Measurements from ENCODE around the gene HIVEP2. TPM values are rescaled to one million over a fixed set of nuclear protein-coding genes. Genes with fewer than 3 reads are reported as not detected.
A peak's percentile ranks its signal among the peaks of the same experiment; 100 is the strongest.

Gene HIVEP2
- polyA plus RNA-seq, 1 donor from 2014 or later, result 5.9 TPM

DNA sequence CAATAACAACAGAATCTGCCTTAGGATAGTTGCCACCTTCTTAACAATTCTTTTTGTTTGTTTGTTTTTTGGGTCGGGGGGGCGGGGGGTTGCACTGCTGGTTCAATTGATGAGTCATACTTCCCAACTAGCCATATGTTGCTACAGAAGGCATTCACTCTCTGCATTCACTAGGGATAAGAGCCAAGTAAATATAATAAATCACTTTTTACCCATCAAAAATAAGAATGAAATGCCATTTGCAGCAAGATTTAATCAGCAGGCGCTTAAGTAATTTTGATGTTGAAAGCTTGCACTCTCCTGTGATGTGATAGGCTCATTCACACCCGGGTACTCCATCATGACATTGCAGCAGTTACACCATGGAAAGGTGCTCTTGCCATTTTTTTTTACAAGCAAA is 209.8 kb downstream of the HIVEP2 start:
- Mint-ChIP-seq H3K36me3 (peaks cover 2% of the 10 kb centered on the region), H3K4me3 (no peak overlapping the region), H3K4me1 (peaks cover 0 to 4% (median 2%) of the 10 kb centered on the region in 3 donors), H3K9me3 (peaks cover 0 to 6% (median 2%) of the 10 kb centered on the region in 3 donors), H3K27ac (no peak overlapping the region), H3K27me3 (no peaks in the 10 kb centered on the region)

DNA sequence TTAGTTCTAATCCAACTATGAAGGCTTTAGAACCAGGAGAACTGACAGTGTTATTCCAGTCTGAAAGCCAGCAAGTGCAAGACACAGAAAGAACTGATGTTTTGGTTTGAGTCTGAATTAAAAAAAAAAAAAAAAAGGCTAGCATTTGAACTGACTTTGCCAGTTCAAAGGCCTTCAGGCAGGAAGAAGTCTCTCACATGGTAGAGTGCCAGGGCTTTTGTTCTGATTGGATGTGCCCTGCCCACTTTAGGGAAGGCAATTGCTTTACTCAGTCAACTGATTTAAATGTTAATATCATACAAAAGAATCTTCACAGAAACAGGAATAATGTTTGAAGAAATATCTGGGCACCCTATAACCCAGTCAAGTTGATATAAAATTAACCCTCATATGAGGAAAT is 212.2 kb downstream of the HIVEP2 start:
- Mint-ChIP-seq H3K36me3 (peaks cover 2% of the 10 kb centered on the region), H3K4me3 (no peak overlapping the region), H3K27ac (no peak overlapping the region), H3K9me3 (peaks cover 0 to 2% (median 0%) of the 10 kb centered on the region in 3 donors), H3K27me3 (peaks cover 3% of the 10 kb centered on the region), H3K4me1 (peaks cover 4 to 11% (median 7%) of the 10 kb centered on the region in 3 donors)

DNA sequence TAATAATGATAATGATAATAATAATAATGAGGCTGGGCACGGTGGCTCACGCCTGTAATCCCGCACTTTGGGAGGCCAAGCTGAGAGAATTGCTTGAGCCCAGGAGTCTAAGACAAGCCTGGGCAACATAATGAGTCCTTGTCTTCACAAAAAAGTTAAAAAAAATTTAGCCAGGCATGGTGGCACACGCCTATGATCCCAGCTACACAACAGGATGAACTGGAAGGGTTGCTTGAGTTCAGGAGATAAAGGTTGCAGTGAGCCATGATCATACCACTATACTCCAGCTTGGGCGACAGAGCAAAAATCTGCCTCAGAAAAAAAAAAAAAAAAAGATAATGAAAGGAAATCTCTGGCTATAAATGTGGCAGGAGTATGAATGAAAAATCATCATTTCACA is 213.4 kb downstream of the HIVEP2 start:
- Mint-ChIP-seq H3K9me3 (peaks cover 0 to 2% (median 0%) of the 10 kb centered on the region in 3 donors), H3K4me3 (no peak overlapping the region), H3K27ac (no peak overlapping the region), H3K4me1 (peaks cover 4 to 11% (median 7%) of the 10 kb centered on the region in 3 donors), H3K27me3 (peaks cover 3% of the 10 kb centered on the region), H3K36me3 (peaks cover 2% of the 10 kb centered on the region)

DNA sequence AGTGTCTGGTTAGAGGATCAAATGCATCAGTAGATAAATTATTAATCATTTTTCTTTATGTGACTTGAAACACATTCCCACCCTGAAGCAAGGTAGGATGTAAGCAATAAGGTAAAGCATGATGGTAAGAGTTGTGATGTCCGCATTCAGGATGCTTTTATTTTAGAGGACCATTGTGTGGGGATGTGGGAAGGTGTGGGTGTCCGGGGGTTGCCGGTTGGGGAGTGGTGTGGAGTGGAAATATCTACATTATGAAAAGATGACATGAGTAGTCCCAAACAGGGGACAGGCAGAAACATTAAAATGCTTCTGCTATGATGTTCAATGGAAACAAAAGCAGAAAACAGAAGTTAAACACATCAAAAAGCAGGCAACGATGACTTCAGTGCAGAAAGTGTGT is 215.4 kb downstream of the HIVEP2 start:
- peaks cover 3% of the 10 kb centered on the region for H3K27me3 Mint-ChIP-seq
- H3K4me1 Mint-ChIP-seq, result peaks cover 4 to 11% (median 11%) of the 10 kb centered on the region in 3 donors
- H3K27ac Mint-ChIP-seq, result no peak overlapping the region
- peaks cover 0 to 2% (median 0%) of the 10 kb centered on the region in 3 donors for H3K9me3 Mint-ChIP-seq
- H3K36me3 Mint-ChIP-seq, result peaks cover 2% of the 10 kb centered on the region
- H3K4me3 Mint-ChIP-seq, result no peak overlapping the region

DNA sequence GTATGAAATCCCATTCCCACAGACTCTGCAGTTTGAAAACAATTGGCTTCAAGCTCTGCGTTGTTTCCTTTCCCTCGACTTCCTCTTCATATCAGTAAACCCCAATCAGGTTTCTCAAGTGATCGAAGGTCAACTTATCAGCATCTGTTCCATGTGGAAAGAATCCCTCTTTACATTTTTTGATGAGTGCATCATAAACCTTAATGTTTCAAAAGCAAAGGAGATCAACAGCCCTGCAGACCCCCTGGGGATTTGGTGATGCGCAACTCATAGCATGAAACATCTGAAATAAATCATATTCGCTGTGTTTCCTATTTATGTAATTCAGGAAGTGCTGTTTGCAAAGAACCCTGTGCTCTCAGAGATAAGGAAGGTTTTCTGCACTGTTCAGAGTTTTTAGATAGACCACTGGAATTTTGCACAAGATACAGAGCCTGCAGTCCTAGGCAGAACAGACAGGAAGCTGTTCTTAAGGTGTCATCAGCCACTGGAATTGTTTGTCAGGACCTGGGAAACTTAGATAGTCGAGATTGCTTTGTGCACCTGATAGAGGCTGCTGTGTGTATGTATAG is 216.0 kb downstream of the HIVEP2 start:
- H3K4me3 Mint-ChIP-seq, result peak overlapping the region; percentile 5 to 87 (median 74)
- peaks cover 3% of the 10 kb centered on the region for H3K27me3 Mint-ChIP-seq
- peaks cover 2% of the 10 kb centered on the region for H3K36me3 Mint-ChIP-seq
- peaks cover 0 to 2% (median 0%) of the 10 kb centered on the region in 3 donors for H3K9me3 Mint-ChIP-seq
- H3K27ac Mint-ChIP-seq, result no peak overlapping the region
- H3K4me1 Mint-ChIP-seq, result peaks cover 4 to 11% (median 11%) of the 10 kb centered on the region in 3 donors

DNA sequence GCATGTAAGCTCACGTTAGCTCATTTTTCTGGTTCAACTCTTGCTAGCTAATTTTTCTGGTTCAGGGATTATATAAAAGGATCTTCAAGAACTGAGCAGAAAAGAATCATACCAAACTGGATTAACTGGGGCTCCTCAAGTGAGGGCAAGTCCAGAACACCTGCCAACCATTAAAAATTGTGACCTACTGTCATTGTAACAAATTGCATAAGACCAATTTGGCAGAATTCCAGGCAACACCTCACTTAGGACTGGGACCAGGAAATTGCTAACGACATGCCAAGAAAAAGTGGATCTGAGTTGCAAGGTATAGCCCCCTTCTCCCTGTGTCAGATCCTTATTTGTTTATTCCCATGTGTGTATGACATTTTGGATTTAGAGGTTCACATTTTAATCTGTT is 216.6 kb downstream of the HIVEP2 start:
- no peak overlapping the region for H3K27ac Mint-ChIP-seq
- H3K36me3 Mint-ChIP-seq, result peaks cover under 1% of the 10 kb centered on the region
- peaks cover 3% of the 10 kb centered on the region for H3K27me3 Mint-ChIP-seq
- H3K4me3 Mint-ChIP-seq, result no peak overlapping the region
- H3K9me3 Mint-ChIP-seq, result peaks cover 0 to under 1% (median 0%) of the 10 kb centered on the region in 3 donors
- H3K4me1 Mint-ChIP-seq, result peaks cover 2 to 11% (median 11%) of the 10 kb centered on the region in 3 donors

DNA sequence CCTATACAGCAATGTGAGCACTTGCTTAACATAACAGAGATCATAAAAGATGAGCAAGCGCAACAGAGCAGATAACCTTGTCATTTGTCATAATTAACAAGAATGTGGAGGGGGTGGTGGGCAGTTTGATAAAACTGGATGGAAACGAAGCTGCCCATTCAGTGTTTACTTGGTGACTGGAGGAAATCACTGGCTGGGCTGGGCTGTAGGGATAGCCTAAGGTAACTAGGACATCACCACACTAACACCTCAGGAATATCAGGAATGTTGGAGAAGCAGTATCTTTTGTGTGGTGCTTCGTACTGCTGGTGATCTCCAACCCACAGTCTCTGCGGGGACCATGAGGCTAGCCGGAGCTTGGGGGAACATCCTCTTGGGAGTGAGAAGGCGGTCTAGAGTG is 218.4 kb downstream of the HIVEP2 start:
- no peaks in the 10 kb centered on the region for H3K9me3 Mint-ChIP-seq
- H3K4me1 Mint-ChIP-seq, result peaks cover 2 to 18% (median 14%) of the 10 kb centered on the region in 3 donors
- no peaks in the 10 kb centered on the region for H3K36me3 Mint-ChIP-seq
- peaks cover 3% of the 10 kb centered on the region for H3K27me3 Mint-ChIP-seq
- H3K4me3 Mint-ChIP-seq, result peak overlapping the region in 1 of 4 donors; percentile 65
- no peak overlapping the region for H3K27ac Mint-ChIP-seq

DNA sequence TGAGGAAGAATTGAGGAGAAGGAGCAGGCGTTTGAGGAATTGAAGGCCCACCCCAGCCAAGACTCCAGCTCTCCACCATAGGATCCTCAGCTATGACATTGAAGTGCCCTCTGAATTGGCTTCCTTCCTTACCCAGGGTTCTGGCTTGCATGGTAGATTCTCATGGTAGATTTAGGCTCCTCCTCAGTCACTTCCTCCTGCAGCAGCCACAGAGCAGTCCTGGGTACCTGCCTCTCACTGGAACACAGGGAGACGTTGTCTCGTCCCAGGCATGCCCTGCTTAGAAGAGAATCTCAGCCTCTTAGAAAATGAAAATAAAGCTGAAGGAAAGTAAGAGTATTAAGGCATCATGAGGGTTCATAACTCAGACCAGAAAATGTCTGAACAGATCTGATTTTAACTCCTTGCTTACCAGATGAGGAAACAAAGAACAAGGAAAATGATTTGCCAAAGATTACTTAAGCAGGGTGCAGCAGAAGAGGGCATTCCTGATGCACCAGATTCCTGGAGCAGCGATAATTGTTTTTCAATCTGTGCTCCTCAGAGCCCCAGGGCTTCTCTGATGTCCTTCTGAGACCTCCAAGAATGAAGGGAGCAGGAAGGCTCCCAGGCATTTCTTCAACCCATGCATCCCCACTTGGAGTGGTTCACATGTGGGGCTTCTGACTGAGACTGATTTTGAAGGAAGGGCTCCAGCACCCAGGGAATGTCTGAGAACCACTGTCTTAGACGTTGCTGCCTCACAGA is 219.8 kb downstream of the HIVEP2 start:
- peaks cover 6 to 26% (median 18%) of the 10 kb centered on the region in 3 donors for H3K4me1 Mint-ChIP-seq
- H3K4me3 Mint-ChIP-seq, result no peak overlapping the region
- peaks cover 3% of the 10 kb centered on the region for H3K27me3 Mint-ChIP-seq
- H3K9me3 Mint-ChIP-seq, result no peaks in the 10 kb centered on the region
- H3K27ac Mint-ChIP-seq, result no peak overlapping the region
- H3K36me3 Mint-ChIP-seq, result no peaks in the 10 kb centered on the region

DNA sequence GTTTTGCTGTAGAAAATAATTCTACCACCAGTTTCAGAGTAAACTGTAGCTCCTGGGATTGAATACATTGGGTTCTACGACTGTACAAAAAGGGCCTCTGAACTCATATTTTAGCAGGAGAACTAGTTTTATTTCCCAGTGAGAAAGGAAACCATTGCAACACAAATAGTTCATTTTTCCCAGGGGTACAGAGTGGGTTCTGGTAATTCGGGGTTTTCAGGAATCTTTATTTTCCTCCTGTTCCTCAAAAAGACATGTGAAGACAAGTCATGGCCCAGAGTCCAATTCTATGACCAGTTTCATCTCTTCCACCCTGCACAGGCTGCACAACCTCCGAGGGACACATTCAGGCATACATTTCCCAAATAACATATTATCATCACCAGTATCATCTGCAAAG is 222.1 kb downstream of the HIVEP2 start:
- peaks cover 4 to 19% (median 11%) of the 10 kb centered on the region in 3 donors for H3K4me1 Mint-ChIP-seq
- H3K27ac Mint-ChIP-seq, result no peak overlapping the region
- peaks cover 4 to 10% (median 5%) of the 10 kb centered on the region in 3 donors for H3K9me3 Mint-ChIP-seq
- peaks cover 6% of the 10 kb centered on the region for H3K36me3 Mint-ChIP-seq
- no peak overlapping the region for H3K4me3 Mint-ChIP-seq
- H3K27me3 Mint-ChIP-seq, result no peaks in the 10 kb centered on the region

DNA sequence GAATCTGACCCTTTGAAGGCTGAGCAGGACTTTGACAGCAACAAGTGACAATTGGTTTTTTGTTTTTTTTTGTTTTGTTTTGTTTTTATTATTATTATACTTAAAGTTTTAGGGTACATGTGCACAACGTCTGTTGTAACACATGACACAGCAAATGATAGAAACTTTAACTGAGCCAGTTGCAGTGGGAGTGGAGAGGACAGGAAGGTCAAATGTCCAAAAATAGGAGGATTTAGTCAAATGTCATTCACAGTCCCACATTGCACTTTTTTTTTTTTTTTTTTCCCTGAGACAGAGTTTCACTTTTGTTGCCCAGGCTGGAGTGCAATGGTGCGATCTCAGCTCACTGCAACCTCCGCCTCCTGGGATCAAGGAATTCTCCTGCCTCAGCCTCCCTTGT is 223.0 kb downstream of the HIVEP2 start:
- peaks cover 6% of the 10 kb centered on the region for H3K36me3 Mint-ChIP-seq
- no peak overlapping the region for H3K27ac Mint-ChIP-seq
- H3K4me3 Mint-ChIP-seq, result no peak overlapping the region
- H3K4me1 Mint-ChIP-seq, result peaks cover 4 to 20% (median 11%) of the 10 kb centered on the region in 3 donors
- peaks cover 4 to 10% (median 5%) of the 10 kb centered on the region in 3 donors for H3K9me3 Mint-ChIP-seq
- no peaks in the 10 kb centered on the region for H3K27me3 Mint-ChIP-seq

DNA sequence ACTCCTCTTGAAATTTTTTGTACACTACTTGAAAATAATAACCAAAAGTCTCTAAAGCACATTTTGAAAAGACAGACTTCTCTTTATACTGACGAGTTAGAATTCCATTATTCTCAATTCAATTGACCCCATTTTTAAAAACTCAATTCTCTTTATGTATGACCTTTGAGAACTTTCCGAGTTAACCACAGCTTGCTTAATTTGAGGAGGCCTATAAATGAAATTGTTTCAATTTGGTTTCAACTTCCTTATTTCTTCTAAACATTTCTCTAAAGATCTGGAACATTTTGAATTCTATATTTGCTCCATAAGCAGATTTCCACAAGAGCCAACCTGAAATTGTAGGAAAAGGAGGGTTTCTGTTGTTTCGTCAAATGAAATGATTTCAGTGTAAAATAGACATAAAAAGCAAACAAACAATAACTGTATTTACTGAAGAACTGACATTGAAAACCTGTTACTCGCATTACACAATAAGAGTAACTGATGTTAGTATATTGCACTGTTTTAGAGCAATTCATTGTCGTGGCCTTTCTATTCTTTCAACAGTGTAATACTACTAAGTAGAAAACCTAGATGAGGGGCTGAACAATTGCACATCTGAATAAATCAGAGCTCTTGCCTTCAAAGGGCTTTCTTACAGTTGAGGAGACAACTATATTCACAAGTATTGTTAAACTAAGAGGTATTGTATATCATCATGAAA is 223.6 kb downstream of the HIVEP2 start:
- Mint-ChIP-seq H3K9me3 (peaks cover 4 to 10% (median 5%) of the 10 kb centered on the region in 3 donors), H3K4me3 (peak overlapping the region in 1 of 4 donors; percentile 35), H3K27ac (no peak overlapping the region), H3K4me1 (peaks cover 4 to 24% (median 15%) of the 10 kb centered on the region in 3 donors), H3K36me3 (peaks cover 6% of the 10 kb centered on the region), H3K27me3 (no peaks in the 10 kb centered on the region)

DNA sequence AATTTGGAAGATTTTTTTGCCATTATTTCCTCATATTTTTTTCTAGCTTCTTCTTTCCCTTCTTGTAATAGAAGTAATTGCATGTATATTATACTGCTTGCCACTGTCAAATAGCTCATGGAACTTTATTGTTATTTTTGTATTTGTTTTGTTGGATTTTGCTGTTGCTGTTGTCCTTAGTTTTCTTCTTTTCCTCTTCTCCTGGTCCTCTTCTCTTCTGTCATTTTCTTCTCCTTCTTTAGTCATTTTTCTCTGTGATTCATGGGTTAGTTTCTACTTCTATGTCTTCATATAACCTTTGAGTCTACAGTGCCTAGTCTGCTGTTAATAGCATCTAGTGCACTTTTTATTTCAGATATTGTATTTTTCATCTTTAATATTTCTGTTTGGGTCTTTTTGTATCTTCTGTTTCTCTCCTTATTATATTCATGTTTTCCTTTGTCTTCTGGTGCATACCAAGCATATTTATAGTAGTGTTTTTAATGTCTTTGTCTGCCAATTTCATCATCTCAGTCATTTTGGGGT is 226.2 kb downstream of the HIVEP2 start:
- H3K36me3 Mint-ChIP-seq, result peaks cover 6% of the 10 kb centered on the region
- H3K4me1 Mint-ChIP-seq, result peaks cover 15 to 31% (median 23%) of the 10 kb centered on the region in 3 donors
- peak overlapping the region in 1 of 4 donors; percentile 13 for H3K4me3 Mint-ChIP-seq
- H3K27ac Mint-ChIP-seq, result no peak overlapping the region
- peaks cover 4 to 10% (median 5%) of the 10 kb centered on the region in 3 donors for H3K9me3 Mint-ChIP-seq
- H3K27me3 Mint-ChIP-seq, result peaks cover 2% of the 10 kb centered on the region

DNA sequence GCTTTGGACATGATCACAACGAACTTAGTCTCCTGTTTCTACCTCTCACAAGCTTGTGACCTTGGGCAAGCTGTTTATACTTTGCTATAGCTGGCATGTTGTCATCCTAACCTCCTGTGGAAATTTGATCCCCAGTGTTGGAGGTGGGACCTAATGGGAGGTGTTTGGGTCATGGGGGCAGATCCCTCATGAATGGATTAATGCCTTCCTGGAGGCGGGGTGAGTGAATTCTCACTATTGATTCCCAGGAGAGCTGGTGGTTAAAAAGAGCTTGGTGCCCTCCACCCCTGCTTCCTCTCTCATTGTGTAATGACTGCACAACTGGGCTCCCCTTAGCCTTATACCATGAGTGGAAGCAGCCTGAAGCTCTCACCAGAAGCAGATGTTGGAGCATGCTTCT is 228.9 kb downstream of the HIVEP2 start:
- H3K27ac Mint-ChIP-seq, result no peak overlapping the region
- H3K4me1 Mint-ChIP-seq, result peaks cover 12 to 19% (median 15%) of the 10 kb centered on the region in 3 donors
- peak overlapping the region in 2 of 4 donors; percentile 1 to 65 for H3K4me3 Mint-ChIP-seq

DNA sequence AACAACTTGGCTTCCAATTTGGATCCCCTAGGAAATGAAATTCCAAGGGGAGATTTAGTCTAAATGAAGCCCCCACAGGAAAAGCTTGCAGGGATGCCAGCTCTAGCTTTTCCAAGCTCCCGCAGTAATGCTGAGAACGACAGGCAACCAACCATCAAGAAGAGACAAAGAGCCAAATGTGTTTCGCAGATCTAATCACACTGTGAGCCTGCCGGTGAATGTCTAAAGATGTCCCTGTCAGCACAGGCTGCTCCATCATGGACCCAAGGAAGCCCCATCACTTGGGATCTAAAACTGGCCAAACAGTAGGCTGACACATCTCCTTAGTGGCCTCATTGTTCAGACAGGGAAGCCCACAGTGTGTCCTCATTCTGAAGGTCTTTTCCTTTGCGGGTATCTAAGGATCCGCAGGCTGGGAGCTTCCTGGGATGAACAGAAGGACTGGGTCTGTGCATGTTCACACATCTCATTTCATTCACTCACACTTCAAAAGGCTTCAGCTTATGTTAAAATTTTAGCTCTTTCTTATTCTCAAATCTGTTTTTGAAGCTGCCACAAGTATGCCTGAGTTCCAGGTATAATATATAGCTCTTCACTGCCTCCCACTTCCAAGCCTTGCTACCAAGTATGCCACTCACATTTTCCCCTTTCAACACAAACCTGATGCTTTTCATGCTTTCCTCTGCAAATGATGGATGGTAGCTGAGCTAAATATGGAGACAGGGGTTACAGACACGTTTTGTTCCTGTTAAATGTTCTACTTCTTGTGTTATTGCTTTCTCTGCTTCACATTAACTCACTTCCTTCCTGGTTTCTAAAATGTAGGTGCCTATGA is 229.8 kb downstream of the HIVEP2 start:
- Mint-ChIP-seq H3K4me1 (peaks cover 11 to 16% (median 12%) of the 10 kb centered on the region in 3 donors), H3K4me3 (peak overlapping the region in 3 of 4 donors; percentile 13 to 65 (median 56)), H3K36me3 (peaks cover 6% of the 10 kb centered on the region), H3K27ac (peak overlapping the region in 1 of 3 donors; percentile 69), H3K9me3 (peaks cover 4 to 10% (median 7%) of the 10 kb centered on the region in 3 donors), H3K27me3 (peaks cover 2% of the 10 kb centered on the region)

More for the DNA sequence above, 228.9 kb downstream of the HIVEP2 start:
- Mint-ChIP-seq H3K36me3 (peaks cover 6% of the 10 kb centered on the region), H3K9me3 (peaks cover 4 to 10% (median 7%) of the 10 kb centered on the region in 3 donors), H3K27me3 (peaks cover 2% of the 10 kb centered on the region)

Data from IgD-negative memory B cell (primary cell).